GM10266 (cell line): ENCODE measurements around the gene ANKRD39.
"Not testable (repeated sequence)": the region's sequence is repeated elsewhere in the genome, so short reads cannot be mapped to it uniquely, and the experiment has no call there.

Source experiments
- DNase-seq: peaks from one replicate; pipeline ENCODE4 v3.0.0; 2012; ENCODE audit errors: extremely low spot score
- TF ChIP-seq, protein P1 (sequence below): IDR thresholded peaks from 2 replicates; pipeline ENCODE4 v1.5.1; 2012; ENCODE audit warnings: mild to moderate bottlenecking, low read depth; ENCODE audit not compliant: control insufficient read depth, insufficient read depth; ENCODE audit errors: missing control alignments

ANKRD39 gene

DNA sequence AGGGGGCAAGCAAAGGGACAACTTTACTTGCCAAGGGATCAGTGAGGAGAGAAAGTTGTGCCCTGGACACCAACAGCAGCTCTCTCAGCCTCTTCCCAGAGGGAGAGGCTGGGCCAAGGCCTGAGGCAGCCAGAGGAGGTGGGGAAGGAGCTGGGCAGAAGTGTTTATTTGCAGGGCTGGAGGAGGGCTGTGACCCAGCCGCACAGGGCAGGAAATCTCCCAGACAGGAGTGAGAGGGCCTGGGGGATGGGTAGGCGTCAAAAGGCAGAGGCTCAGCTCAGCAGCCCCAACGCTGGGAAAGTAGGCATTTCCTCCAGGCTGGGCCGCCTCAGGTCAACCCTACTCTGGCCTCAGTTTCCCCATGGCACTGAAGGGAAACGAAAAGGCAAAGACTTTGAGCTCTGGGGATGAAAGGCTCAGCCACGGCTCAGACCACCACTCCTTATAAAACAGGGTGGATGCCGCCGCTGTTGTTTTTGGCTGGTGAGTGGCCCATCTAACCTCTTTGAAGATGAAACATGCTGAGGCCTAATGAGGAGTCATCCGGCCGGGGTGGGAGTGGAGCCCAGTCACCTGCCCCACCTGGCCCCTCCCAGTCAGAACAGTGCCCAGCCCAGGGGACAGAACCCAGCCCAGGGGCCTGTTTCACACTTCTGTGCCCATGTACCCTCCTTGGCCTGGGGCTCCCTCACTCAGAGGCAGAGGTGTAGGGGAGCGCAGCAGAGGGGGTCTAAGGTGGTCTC lies 33.9 kb upstream of the ANKRD39 start:
- TF ChIP-seq, protein P1, sequence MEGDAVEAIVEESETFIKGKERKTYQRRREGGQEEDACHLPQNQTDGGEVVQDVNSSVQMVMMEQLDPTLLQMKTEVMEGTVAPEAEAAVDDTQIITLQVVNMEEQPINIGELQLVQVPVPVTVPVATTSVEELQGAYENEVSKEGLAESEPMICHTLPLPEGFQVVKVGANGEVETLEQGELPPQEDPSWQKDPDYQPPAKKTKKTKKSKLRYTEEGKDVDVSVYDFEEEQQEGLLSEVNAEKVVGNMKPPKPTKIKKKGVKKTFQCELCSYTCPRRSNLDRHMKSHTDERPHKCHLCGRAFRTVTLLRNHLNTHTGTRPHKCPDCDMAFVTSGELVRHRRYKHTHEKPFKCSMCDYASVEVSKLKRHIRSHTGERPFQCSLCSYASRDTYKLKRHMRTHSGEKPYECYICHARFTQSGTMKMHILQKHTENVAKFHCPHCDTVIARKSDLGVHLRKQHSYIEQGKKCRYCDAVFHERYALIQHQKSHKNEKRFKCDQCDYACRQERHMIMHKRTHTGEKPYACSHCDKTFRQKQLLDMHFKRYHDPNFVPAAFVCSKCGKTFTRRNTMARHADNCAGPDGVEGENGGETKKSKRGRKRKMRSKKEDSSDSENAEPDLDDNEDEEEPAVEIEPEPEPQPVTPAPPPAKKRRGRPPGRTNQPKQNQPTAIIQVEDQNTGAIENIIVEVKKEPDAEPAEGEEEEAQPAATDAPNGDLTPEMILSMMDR = no peak
- DNase-seq = no peak

DNA sequence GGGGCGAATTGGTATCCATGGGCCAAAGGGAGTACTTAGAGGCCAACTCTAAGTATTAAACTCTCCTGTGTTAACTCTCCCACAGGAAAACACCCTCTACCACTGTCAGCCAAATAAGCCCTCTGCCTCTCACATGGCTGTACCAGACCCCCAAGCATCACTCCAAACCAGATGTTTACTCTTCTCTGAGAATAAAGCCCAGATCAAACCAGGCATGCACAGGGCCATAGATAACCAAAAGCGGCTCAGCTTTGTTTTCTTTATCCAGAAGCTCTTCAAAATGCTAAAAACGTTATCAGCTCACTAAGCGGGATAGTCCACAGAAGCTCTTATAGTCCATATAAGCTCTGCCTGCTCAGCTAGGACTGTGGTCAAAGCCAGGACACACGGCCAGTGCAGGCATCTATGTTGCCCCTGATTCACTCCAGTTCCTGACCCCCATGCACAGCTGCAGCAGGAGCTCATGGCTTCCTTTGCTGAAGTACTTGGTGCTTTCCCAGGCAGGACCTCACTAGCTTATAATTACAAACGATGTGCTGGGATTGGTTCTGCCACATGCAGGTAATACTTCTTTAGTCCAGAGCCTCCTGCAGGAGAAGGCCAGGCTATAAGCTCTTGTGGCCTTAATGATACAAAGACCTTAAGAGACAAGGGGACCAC lies 33.0 kb upstream of the ANKRD39 start:
- TF ChIP-seq, protein P1 = no peak
- no peak for DNase-seq

DNA sequence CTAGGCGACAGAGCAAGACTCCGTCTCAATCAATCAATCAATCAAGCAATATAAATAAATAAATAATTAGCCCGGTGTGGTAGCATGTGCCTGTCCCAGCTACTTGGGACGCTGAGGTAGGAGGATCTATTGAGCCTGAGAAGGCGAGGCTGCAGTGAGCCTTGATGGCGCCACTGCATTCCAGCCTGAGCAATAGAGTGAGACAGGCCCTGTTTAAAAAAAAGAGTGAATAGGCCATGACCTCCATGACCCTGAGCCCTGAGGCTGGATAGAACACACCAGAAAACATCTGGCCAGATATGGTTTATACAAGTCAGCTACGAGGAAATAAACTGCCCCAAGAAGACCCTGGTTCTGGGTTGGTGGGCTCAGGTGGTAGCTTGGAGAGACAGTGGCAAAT lies 32.4 kb upstream of the ANKRD39 start:
- no peak for DNase-seq
- TF ChIP-seq, protein P1 = no peak

DNA sequence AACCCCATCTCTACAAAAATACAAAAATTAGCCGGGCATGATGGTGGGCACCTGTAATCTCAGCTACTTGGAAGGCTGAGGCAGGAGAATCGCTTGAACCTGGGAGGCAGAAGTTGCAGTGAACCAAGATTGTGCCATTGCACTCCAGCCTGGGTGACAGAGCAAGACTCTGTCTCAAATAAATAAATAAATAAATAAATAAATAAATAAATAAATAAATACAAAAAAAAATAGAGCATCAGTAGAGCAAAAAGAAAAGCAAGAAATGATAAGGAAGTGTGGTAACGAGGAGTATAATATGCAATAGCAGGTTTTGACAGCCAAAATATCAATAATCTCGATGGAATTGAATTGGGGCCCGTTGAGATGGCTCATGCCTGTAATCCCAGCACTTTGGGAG lies 31.7 kb upstream of the ANKRD39 start:
- not testable (repeated sequence) for DNase-seq

DNA sequence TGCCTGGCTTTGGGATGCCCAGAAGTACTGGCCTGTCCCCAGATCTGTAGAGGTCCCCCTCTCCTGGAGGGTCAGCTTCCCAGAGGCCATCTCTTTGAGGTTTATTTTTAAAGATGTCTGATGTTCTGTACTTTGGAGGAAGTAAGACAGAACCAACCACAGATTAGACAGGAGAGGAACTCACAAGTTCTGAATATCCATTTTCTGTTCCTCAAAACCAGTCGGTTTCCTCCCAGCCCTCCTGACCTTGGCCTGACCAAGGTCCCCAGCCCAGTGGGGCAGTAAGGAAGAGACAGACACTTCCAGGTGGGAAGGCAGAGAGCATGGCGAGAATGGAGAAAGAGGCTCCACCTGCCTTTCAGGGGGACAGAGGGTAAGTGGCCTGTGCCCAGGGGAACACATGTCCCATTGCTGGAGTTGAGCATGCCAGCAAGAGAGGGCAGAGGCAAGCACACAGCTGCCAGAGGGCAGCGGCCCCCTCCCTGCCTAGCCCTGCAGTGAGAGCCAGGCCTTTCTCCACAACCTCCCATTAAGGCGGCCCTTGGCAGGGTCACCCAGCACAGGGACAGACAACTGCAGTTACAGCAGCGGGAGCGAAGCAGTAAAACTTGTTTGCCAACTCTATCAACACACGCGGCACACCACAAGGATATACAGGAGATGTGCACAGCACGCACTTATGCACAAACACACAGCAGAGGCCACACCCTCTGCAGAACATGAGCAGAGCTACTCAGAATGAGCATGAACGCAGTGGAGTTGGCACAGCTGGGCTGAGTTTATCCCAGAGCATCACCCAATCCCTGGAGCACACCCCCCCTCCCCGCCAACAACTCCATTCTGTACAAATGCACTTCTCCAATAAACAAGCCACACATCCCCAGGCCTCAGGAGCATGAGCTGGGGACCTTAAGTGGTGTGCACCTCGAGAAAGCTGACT lies 30.5 kb upstream of the ANKRD39 start:
- TF ChIP-seq, protein P1 = no peak
- no peak for DNase-seq

DNA sequence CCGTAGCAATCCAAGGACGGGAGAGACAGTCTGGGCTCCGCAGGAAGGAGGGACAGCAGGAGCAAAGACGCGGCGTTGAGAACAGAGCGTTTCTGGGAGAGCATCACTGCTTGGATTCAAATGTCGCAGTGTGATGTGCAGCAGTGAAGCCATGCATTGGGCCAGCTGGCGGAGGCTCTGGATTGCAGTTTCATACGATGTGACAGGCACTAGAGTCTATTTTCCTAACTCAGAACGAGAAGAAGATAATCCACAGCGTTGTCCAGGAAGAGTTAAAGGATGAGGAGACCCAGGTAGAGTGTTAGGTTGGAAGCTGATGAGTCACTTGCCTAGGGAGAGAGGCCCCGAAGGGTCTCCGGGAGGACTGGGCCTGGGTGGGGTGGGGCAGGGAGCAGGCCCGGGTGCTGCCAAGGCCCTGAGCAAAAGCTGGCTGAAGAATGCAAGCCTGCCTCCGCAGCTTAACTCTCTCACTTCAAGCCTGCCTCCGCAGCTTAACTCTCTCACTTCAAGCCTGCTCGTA lies 29.7 kb upstream of the ANKRD39 start:
- TF ChIP-seq, protein P1 = no peak
- DNase-seq = no peak

DNA sequence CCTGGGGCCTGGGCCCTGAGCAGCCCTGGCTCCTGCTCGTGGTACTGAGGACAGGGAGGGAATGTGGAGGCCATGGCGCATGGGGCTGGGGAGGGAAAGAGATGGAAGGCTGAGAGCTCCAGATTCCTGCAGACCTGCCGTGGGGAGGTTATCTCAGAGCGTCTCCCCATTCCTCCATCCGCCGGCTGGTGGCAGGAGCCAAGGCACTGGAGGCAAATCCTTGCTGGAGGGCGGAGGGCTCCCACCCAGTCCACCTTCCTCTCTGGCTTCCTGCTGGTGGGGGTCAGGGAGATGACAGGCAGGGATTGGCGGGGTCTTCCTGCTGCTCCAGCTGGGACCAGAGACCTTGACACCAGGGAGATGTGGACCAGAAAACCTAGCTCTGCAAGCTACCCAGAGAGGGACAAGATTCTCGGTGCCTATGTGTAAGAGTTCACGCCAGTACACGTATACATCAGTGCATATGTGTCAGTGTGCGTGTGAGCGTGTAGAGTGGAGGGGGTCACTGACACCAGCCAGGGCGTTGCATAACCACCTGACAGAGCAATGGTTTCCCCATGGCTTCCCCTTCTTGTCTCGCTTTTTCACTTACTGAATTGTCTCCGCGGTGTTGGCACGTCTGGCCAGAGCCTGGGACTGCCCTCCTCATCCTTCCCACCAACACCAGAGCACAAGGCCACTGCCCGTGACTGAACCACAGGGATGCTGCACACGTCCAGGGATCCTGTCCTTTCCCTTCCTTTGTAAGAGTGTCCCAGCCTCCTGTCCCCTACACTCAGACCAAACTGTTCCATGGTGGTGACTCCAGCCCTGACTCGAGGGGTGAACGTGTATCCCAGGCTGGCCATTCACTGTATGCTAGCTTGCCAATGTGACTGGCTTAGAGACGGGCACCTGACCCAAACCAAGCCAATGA lies 27.9 kb upstream of the ANKRD39 start:
- TF ChIP-seq, protein P1 = no peak
- no peak for DNase-seq
